ENCODE results near the gene LRTM2.

LRTM2 gene

GRCh38 chr12:1821805-1822204, 1.4 kb downstream of the LRTM2 start:
- H3K4me3 ChIP-seq (ENCODE audit: control insufficient read depth, low read depth, low read length) = no peak overlapping the region
- DNase-seq (ENCODE audit: low read depth) = no peak
- TF ChIP-seq, protein P1, sequence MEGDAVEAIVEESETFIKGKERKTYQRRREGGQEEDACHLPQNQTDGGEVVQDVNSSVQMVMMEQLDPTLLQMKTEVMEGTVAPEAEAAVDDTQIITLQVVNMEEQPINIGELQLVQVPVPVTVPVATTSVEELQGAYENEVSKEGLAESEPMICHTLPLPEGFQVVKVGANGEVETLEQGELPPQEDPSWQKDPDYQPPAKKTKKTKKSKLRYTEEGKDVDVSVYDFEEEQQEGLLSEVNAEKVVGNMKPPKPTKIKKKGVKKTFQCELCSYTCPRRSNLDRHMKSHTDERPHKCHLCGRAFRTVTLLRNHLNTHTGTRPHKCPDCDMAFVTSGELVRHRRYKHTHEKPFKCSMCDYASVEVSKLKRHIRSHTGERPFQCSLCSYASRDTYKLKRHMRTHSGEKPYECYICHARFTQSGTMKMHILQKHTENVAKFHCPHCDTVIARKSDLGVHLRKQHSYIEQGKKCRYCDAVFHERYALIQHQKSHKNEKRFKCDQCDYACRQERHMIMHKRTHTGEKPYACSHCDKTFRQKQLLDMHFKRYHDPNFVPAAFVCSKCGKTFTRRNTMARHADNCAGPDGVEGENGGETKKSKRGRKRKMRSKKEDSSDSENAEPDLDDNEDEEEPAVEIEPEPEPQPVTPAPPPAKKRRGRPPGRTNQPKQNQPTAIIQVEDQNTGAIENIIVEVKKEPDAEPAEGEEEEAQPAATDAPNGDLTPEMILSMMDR (conservative IDR thresholded peaks at IDR 0.05; ENCODE audit: control insufficient read depth, insufficient read depth, low read depth, low read length) = no peak

DNA sequence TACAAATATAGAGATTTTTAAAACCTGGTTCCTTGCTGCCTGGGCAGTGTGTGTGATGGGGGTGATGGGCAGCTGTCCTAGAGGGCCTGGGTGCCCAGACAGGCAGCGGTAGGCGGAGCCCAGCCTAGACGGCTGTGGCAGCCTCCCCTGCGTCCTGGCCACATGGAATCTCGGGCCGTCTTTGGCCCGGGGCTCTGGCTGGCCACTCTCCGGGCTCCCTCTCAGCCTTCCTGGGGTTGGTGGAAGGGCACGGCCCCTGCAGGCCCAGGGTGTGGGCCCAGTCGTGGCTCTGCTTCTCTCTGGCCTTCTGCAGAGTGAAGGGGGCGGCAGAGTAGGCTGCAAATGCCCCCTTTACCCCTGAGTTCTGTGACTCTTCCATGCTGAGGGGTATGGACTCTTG, 2.3 kb downstream of the LRTM2 start:
- DNase-seq (ENCODE audit: low read depth) = no peak
- TF ChIP-seq, protein P1 (conservative IDR thresholded peaks at IDR 0.05; ENCODE audit: control insufficient read depth, insufficient read depth, low read depth, low read length) = no peak
- no peak overlapping the region for H3K4me3 ChIP-seq (ENCODE audit: control insufficient read depth, low read depth, low read length)

DNA sequence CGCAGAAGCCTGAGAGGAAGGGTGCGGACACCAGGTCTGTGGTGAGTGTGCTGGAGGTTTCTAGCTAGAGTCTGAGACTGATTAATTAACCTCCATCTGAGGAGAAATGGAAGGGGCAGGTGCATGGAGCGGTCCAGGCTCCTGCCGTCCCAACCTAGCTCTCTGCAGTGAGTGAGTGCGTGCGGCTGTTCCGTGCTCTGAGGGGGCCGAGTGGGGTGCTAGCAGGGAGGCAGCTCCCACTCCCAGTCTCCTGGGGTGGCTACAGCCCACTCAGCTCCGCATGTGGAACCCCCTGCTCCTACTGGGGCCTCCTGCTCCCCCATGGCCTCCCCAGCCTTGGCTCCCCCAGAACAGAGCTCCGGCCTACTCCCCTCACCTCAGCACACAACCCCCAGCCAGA, 2.9 kb downstream of the LRTM2 start:
- no peak overlapping the region for H3K4me3 ChIP-seq (ENCODE audit: control insufficient read depth, low read depth, low read length)
- no peak for DNase-seq (ENCODE audit: low read depth)
- TF ChIP-seq, protein P1 (conservative IDR thresholded peaks at IDR 0.05; ENCODE audit: control insufficient read depth, insufficient read depth, low read depth, low read length) = no peak

GRCh38 chr12:1825382-1826102, 5.2 kb downstream of the LRTM2 start:
- DNase-seq (ENCODE audit: low read depth) = no peak
- TF ChIP-seq, protein P1 (conservative IDR thresholded peaks at IDR 0.05; ENCODE audit: control insufficient read depth, insufficient read depth, low read depth, low read length) = no peak
- no peak overlapping the region for H3K4me3 ChIP-seq (ENCODE audit: control insufficient read depth, low read depth, low read length)

DNA sequence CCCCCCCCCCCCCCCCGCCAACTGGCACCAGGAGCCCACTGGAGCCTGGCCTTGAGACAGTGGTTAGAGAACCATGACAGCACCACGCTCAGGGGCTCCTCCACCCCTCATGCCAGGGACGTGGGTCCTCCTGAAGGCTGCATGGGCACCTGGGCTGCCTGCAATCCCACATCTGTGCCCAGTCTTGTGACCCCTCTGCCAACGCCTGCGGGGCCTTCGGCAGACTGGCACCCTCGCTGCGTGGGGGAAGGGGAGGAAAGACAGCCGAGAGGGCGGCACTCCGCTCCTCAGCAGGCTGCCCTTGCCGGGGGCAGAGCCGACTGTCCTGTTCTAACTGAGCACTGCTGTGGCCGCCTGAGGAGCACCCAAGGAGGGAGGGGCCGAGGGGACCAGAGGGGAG, 6.0 kb downstream of the LRTM2 start:
- DNase-seq (ENCODE audit: low read depth) = no peak
- H3K4me3 ChIP-seq (ENCODE audit: control insufficient read depth, low read depth, low read length) = no peak overlapping the region
- TF ChIP-seq, protein P1 (conservative IDR thresholded peaks at IDR 0.05; ENCODE audit: control insufficient read depth, insufficient read depth, low read depth, low read length) = no peak

DNA sequence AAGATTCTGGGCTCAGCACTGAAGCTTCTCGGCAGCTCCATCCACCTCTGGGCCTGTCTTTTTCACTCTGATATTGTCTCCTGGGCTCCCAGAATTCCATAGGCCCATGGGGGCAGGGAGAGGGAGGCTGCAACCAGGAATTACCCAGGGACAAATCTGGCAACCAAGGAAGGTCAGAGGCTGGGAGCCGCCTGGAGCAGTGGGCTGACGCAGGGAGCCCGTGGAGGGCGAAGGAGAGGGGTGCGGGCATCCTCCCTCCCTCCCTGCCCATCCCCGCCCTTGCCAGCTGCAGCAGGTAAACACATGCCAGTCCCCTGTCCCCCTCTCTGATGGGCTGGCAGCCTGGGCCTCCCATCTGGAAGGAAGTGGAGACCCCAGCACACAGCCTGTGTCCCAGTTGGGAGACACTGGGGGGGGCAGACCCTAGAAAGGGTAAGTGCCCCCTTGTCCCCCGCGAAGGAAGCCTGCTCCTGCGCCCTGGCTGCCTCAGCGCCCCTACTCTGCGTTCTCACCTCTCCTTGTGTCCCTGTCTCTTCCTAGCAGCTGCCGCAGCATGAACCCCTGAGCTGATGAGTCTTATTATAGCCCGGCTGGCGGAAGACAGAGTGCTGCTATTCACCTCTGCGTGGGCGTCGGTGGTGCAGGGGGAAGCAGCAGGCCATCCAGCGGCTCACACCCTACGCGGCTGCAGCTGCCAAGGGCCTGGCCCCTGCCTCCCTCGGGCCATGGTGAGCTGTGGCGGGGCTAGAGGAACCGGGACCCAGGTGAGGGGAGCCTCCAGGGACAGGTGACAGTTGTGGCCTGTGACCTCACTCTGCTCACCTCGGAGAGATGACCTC, 6.7 kb downstream of the LRTM2 start:
- TF ChIP-seq, protein P1 (conservative IDR thresholded peaks at IDR 0.05; ENCODE audit: control insufficient read depth, insufficient read depth, low read depth, low read length) = no peak
- no peak for DNase-seq (ENCODE audit: low read depth)
- H3K4me3 ChIP-seq (ENCODE audit: control insufficient read depth, low read depth, low read length) = no peak overlapping the region
